NCI-H187 (cell line): ENCODE measurements around the gene TDP1.
"Not testable (repeated sequence)": the region's sequence is repeated elsewhere in the genome, so short reads cannot be mapped to it uniquely, and the experiment has no call there.

ENCODE experiments used
- DNase-seq, 2 experiments: peaks; one replicate each; lab custom pipeline; 2025; lab: John Stamatoyannopoulos, UW

The TDP1 gene

DNA sequence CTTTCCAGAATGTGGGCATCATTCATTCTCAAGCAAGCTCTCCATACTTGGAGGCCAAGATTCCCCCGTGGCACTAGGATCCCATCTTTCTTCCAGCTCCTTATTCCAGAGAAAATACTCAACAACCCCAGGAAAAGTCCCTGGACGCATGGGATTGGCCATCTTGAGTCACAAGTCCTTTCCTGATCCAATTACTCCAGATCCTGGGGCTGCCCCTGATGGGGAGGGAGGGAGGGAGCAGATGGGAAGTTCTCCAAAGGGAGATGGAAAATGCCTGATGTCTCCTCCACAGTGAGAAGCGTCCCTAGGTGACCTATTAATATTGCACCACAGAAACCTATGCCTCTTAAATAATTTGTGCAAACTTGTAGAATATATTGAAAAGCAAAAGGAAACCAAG, 93.7 kb downstream of the TDP1 start:
- DNase-seq, result no peak

DNA sequence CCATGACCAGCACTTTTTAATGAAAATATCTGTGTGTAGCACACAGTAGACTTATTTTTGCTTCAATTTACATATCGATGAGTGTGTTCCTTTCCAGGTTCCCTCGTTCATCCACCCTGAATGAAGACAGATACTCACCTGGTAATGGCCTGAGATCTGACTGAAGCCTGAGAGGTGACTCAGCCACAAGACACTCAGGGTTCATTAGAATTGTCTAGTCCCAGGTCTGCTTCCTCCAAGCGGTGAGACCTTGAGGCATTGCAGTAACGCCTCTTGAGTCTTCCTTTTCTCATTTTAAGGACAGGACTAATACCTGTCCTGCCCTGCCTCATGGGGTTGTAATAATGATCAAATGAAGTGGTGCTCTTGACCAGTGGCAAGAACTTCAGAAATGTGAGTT, 94.5 kb downstream of the TDP1 start:
- DNase-seq, result no peak

DNA sequence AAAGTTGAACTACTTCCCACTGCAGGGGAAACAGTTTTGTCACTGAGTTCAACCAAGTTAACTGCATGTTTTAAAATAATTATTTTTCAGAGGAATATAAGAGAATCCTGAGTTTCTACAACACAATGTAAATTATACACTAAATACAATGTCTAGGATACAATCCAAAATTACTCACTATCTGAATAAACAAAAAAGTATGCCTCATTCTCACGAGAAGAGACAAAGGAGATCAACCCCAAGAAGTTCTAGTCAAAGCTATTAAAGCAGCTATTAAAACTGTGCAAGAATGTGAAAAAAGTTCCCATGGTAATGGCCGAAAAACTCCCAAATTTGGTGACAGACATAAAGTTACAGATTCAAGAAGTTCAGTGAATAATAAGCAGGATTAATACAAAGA, 97.3 kb downstream of the TDP1 start:
- DNase-seq, result no peak

DNA sequence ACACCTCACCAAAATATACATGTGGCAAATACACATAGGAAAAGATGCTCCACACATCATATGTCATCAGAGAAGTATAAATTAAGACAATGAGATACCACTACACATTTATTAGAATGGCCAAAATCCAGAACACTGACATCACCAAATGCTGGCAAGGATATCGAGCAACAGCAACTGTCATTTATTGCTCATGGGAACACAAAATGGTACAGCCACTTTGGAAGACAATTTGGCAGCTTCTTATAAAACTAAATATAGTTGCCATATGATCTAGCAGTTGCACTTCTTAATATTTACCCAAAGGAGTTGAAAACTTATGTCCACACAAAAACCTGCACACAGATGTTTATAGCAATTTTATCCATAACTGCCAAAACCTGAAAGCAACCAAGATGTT, 99.1 kb downstream of the TDP1 start:
- no peak for DNase-seq

DNA sequence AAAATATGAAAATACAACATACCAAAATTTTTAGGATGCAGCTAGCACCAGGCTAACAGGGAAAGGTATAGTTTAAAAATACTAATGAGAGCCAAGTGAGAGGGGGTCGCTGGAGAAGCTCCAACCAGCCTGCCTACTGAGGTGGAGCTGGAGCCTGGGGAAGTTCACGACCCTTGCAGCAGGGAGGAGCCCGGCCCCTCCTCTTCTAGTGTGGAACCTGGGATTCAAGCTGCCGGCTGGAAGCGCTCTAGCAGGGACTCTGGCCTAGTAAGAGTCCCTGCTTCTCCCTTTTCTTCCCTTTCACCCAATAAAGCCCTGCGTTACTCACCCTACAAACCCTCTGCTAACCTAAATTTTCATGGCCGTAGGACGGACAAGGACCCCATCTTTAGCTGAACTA, 101.1 kb downstream of the TDP1 start:
- DNase-seq, result no peak

DNA sequence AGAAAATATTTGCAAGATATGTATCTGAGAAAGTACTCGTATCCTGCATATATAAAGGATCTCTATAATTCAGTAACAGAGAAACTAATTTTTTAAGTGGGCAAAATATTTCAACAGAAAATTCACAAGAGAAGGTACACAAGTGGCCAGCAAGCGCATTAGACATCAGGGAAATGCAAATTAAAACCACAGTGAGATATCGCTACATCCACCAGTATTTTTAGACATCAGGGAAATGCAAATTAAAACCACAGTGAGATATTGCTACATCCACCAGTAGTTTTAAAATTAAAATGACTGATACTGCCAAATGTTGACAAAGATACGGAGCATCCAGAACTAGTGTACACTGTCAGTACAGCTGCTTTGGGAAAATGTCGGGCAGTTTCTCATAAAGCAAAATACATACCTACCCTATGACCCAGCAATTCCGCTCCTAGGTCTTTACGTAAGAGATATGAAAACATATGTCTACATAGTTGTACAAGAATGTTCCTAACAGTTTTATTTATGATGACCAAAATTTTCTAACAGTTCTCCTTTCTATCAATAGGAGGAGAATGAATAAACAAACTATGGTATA, 103.2 kb downstream of the TDP1 start:
- no peak for DNase-seq

DNA sequence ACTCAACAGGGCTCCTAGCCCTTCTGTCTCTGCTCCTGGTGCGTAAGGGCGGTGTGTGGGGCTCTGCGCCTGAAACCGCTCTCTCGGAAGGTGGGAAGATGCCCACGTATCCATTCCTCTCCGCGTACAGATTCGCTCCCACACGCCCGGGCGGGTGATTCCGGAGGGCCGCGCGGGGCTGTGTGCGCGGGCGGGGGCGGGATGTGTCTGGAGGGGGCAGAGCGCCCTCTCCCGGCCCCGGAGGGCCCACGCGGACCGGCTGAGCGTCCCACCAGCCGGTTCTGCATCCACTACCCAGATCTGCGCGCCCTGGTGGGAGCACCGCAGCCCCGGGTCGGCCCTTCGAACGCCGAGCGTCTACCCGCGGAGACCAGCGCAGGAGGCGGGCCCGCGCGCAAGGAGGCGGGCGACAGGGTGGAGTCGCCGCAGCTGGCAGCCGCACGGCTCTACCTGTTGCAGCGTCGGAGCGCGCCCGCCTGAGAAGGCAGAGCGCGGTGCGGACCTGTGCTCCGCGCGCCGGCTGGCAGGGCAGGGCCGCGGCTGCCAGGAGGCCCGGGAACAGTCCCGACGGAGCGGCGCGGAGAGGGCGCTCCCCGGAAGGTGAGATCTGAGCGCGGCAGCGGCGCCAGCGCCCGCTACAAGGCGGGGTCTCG, 104.7 kb downstream of the TDP1 start:
- DNase-seq, result no peak

DNA sequence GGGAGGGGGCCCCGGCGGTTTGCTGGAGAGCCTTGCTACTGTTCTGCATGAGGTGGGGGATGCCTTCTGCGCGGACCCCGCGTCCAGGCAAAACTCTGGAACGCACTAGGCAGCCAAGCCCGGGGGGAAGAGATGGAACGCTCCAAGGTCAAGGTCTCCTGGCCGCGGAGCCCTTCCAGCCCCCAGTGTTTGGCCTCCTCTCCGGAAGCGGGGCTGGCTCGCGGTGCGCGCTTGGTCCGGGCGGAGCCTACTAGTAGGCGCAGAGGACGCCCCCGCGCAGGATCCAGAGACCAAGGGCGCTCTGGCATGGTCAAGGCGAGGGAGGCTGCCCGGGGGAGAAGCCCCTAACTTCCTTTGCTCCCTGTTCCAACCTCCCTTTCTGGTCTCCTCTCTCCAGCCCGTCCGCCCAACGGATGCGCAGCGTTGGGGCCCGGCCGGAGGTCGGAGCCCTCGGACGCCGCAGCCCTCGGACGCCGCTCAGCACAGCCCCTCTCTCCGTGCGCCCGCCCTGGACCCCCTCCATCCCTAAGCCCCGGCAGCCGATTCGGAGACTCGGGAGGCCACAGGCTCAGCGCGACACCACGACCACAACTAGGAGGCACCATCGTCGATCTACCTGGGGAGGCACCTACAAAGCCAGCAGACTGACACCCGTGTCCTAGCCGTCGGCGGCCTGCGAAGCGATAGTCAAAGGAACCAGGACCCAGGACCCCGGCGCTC, 105.4 kb downstream of the TDP1 start:
- DNase-seq, result no peak

DNA sequence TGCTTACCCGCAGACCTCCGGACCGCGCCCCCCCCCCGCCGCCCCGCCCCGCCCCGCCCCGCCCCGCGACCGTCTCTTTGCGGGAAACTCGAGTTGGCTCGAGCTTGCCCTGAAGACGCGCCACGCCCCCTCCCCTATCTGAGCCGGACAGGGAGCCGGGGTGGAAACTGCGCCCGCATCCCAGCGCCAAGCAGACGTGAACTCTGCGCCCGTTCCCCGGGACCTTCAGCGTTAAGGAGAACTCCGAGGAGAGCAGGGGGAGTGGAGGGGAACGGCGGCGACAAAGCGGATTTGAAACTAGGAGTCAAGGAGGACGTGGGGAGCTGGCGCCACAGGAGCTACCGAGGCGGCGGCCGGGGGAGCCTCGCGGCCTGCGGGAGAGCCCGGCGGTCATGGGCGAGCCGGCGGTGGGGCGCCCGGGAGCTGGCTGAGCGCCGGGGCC, 106.0 kb downstream of the TDP1 start, which contains the start of gene KCNK13:
Gene KCNK13, plus strand, starts transcription at position 310 of the 442 bp plus-strand sequence. CDS start 212 bp downstream, outside the sequence.
- DNase-seq, result no peak

DNA sequence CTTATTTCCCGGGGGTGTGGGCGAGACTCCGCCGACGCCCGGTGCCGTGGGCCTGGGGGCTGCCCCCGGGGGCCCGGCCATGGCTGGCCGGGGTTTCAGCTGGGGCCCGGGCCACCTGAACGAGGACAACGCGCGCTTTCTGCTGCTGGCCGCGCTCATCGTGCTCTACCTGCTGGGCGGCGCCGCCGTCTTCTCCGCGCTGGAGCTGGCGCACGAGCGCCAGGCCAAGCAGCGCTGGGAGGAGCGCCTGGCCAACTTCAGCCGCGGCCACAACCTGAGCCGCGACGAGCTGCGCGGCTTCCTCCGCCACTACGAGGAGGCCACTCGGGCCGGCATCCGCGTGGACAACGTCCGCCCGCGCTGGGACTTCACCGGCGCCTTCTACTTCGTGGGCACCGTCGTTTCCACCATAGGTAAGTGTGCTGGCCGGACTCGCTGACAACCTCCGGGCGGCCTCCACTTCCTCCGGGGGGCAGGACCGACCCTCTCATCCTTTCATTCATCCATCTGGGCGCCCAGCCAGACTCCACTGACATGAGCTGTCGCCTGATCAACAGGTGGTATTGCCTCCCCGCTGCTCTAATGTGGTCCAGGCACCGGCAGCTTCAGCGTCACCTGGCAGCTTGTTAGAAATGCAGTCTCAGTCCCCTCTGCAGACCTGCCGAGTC, 106.5 kb downstream of the TDP1 start:
- no peak for DNase-seq

DNA sequence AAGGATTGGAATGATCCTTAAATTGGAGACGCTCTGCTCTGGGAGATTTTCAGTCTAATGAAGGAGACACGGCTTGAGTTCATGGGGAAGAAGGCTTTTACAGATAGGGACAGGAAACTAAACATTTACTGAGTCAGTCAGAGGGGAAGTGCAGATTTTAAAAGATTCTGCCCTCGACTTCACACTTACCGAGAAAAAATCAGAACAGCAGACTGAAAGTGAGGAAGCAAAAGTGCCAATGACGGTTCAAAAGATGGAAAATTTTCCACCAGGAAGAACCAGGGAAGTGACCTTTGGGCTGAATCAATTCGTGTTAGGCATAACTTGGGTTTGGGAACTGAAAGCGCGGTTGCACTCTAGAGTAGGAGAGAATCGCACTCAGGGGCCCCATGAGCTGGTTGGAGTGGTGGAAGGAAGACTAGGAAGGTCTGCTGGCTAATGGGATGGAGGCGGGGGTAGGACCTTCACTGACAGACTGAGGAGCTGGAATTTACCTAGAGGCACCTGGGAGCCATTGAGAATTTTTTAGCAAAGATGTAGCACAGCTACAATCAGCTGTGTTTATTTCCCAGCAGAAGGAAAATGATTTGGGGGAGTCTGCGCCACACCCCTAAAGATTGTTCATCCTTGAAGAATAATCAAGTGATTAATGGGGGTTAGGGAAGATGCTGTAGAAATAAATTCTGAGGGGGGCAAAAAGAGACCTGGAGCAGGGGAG, 107.3 kb downstream of the TDP1 start:
- no peak for DNase-seq

DNA sequence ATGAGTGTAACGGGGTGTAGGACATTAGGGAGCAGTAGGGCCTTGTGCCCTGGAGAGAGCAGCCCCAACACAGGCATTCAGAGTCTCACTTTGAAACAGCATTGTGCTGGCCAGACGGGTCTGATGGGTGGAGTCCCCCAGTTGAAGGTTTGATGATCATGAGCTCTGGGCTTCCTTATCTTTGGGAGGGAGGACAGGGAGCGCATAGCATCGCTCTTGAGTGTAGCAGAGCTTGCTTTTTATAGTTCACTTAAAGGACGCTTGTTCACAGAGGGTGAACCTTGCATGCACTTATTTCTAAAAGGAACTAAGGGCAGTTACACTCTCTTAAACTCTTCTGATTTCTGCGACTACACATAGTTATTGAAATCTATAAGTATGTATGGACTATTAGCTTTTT, 116.6 kb downstream of the TDP1 start:
- no peak for DNase-seq

DNA sequence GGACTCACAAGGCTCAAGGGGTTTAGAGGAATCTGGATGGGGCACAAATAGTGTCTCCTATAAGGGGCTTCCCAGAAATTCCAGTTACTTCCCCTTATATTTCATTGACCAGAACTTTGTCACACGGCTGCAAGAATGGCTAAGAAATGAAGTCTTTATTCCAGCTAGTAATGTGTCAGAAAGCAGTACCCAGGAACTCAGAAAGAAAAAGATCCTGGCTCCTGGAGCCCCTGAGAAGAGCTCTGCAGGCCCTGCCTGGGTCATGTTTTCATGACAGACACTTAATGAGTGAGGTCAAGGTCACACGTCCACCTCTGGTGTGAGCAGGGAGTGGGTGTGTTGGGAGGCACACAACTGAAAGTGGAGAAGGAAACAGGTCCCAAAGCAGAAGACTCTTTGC, 123.8 kb downstream of the TDP1 start:
- DNase-seq, result no peak

DNA sequence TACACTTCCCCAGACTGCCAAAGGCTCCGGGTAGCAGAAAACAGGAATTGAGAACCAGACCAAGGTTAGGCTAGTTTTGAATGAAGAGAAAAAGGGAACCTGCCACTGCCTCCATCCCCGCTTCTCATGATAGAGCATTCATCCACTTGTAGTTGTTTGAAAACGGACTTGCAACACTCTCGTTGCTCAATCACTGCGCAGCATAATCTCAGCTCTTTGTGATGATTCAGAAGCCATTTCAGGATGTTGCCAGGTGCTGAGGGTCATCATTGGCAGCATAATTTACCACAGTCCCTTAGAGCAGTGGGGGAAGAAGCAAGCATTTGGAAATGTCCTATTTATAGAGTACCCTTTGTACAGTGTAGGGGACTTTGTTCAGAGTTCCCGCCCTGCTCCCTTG, 131.7 kb downstream of the TDP1 start:
- no peak for DNase-seq

DNA sequence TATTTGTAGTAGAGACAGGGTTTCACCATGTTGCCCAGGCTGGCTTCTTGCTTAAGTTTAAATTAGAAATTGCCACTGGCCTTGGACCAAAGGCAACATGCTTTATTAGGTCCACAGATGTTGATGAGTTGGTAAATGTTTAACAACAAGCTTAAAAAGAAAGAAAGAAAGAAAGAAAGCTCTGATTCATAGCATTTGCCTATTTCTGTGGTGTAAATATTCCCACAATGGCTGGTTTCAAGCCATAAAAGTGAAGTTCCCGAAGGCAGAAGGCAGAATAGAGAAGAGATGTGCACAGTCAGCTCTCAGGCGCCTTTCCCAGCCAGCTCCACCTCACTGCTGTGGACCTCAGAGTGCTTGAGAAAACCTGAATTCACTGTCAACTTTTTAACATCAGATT, 132.4 kb downstream of the TDP1 start:
- DNase-seq, result no peak

DNA sequence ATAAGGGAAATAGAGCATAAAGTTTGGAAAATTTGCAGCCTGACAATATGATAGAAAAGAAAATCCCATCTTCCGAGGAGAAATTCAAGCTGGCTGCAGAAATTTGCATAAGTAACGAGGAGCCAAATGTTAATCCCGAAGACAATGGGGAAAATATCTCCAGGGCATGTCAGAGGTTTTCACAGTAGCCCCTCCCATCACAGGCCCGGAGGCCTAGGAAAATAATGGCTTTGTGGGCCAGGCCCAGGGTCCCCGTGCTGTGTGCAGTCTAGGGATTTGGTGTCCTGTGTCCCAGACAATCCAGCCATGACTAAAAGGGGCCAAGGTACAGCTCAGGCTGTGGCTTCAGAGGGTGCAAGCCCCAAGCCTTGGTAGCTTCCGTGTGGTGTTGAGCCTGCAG, 133.8 kb downstream of the TDP1 start:
- DNase-seq, result not testable (repeated sequence)

DNA sequence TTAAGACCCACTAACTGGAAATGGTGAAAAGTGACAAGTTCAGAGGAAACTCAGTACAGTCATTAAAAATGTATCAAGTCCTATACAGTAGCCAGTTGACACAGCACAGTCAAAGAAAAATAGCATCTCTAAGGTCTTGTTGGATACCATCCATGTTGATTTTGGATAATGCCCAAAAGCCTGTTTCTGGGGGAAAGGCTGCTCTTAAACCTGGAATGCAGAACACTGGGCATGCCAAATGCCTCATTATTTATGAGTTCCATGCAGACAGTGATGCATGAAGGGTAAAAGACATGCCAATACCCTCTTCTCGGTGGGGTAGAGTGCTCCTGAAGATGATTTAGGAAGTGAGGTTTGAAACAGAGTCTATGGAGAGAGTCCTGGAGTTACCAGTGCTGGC, 135.7 kb downstream of the TDP1 start:
- DNase-seq, result no peak

DNA sequence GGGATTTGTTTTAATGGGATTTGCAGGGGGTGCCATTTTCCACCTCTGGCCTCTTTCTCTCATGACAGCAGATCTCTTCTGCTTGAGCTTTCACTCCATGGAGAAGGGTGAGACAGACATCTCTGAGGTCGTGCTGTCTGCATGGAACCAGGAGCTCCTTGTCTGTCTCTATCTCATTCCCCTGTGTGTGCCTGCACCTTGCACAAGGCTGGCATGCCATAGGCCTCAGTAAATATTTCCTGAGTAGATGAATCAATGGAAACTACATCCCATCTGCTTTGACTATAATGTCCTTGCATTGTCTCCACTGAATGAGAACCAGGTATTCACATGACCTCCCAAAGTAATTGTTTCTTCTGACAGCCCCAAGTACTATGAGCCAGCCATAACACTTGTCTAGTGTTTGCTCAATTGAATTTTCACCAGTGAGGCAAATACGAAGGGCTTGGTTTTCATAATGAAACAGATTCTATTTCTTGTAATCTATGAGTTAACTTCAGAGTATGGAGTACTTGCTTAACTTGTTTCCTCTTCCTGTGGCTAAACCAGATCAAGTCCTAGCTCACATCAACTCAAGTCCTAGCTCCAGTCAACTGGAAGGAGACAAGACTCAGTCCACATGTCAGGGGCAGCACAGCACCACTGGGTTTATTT, 138.3 kb downstream of the TDP1 start:
- no peak for DNase-seq
